Measurements from ENCODE around the gene LDB2. TPM values are rescaled to one million over a fixed set of nuclear protein-coding genes. Genes with fewer than 3 reads are reported as not detected.

The LDB2 gene
- total and polyA plus RNA-seq, 7 donors = 7.0 to 18.9 (median 10.1) TPM

- intact Hi-C loops (cut with DNase I) = no loop called here
Measured at GRCh38 chr4:16827794-16828724, 70.4 kb downstream of the LDB2 start.

GRCh38 chr4:16827045-16827444, 71.4 kb downstream of the LDB2 start:
- no peaks in the 10 kb centered on the region for H3K9me3 ChIP-seq
- DNase-seq = no peak
- ATAC-seq = no peak
- TF ChIP-seq CTCF (IDR thresholded peaks at IDR 0.05) = no peak
- H3K36me3 ChIP-seq (ENCODE audit: insufficient read depth in 1 of 2, low read depth in 1 of 2) = no peaks in the 10 kb centered on the region
- WGBS, 3 donors = 20 to 30% (median 28%) methylated on average over 4 of the region's 4 CpGs
- no peaks in the 10 kb centered on the region for H3K4me1 ChIP-seq
- no peaks in the 10 kb centered on the region for H3K27me3 ChIP-seq (ENCODE audit: insufficient read depth in 3 of 3, low read length in 2 of 3)
- H3K27ac ChIP-seq = no peak overlapping the region
- H3K4me3 ChIP-seq = no peak overlapping the region
- intact Hi-C loops (cut with DNase I) = no loop called here

More at GRCh38 chr4:16827794-16828724, 70.4 kb downstream of the LDB2 start:
- no peak overlapping the region for H3K27ac ChIP-seq
- H3K27me3 ChIP-seq (ENCODE audit: insufficient read depth in 3 of 3, low read length in 2 of 3) = no peaks in the 10 kb centered on the region
- no peaks in the 10 kb centered on the region for H3K9me3 ChIP-seq
- no peaks in the 10 kb centered on the region for H3K4me1 ChIP-seq
- H3K36me3 ChIP-seq (ENCODE audit: insufficient read depth in 1 of 2, low read depth in 1 of 2) = no peaks in the 10 kb centered on the region
- no peak for TF ChIP-seq CTCF (IDR thresholded peaks at IDR 0.05)
- DNase-seq = no peak
- ATAC-seq = no peak
- H3K4me3 ChIP-seq = no peak overlapping the region
- WGBS, 3 donors = 47 to 55% (median 48%) methylated on average over 12 of the region's 12 CpGs

GRCh38 chr4:16826406-16826910, 72.0 kb downstream of the LDB2 start:
- Histone ChIP-seq H3K9me3 (no peaks in the 10 kb centered on the region), H3K27ac (no peak overlapping the region), H3K4me3 (no peak overlapping the region), H3K4me1 (no peaks in the 10 kb centered on the region), H3K27me3 (ENCODE audit: insufficient read depth in 3 of 3, low read length in 2 of 3) (no peaks in the 10 kb centered on the region), H3K36me3 (ENCODE audit: insufficient read depth in 1 of 2, low read depth in 1 of 2) (no peaks in the 10 kb centered on the region)
- no peak for ATAC-seq
- DNase-seq = no peak
- 22 to 44% (median 27%) methylated on average over 3 of the region's 3 CpGs for WGBS, 3 donors
- TF ChIP-seq CTCF (IDR thresholded peaks at IDR 0.05) = no peak
- intact Hi-C loops (cut with DNase I) = no loop called here

GRCh38 chr4:16824278-16824806, 74.1 kb downstream of the LDB2 start:
- intact Hi-C loops (cut with DNase I) = no loop called here
- 74 to 80% (median 79%) methylated on average over 4 of the region's 4 CpGs for WGBS, 3 donors
- no peak for TF ChIP-seq CTCF (IDR thresholded peaks at IDR 0.05)
- H3K27ac ChIP-seq = no peak overlapping the region
- no peak for DNase-seq
- H3K4me1 ChIP-seq = no peaks in the 10 kb centered on the region
- H3K36me3 ChIP-seq (ENCODE audit: insufficient read depth in 1 of 2, low read depth in 1 of 2) = no peaks in the 10 kb centered on the region
- H3K4me3 ChIP-seq = no peak overlapping the region
- ATAC-seq = no peak
- no peaks in the 10 kb centered on the region for H3K9me3 ChIP-seq
- no peaks in the 10 kb centered on the region for H3K27me3 ChIP-seq (ENCODE audit: insufficient read depth in 3 of 3, low read length in 2 of 3)

Measured in psoas muscle (tissue), 8 donors.